HG03558 (cell line): Measurements from ENCODE around the gene CFI.
"Not testable (repeated sequence)": the region's sequence is repeated elsewhere in the genome, so short reads cannot be mapped to it uniquely, and the experiment has no call there.

Experiments used
- ATAC-seq: cut with Tn5 transposase; IDR thresholded peaks from one replicate; pipeline ENCODE4 v1.9.1; 2021; ENCODE audit warnings: moderate number of reproducible peaks; ENCODE audit not compliant: unreplicated experiment; ENCODE audit errors: extremely low read depth

Gene CFI

DNA sequence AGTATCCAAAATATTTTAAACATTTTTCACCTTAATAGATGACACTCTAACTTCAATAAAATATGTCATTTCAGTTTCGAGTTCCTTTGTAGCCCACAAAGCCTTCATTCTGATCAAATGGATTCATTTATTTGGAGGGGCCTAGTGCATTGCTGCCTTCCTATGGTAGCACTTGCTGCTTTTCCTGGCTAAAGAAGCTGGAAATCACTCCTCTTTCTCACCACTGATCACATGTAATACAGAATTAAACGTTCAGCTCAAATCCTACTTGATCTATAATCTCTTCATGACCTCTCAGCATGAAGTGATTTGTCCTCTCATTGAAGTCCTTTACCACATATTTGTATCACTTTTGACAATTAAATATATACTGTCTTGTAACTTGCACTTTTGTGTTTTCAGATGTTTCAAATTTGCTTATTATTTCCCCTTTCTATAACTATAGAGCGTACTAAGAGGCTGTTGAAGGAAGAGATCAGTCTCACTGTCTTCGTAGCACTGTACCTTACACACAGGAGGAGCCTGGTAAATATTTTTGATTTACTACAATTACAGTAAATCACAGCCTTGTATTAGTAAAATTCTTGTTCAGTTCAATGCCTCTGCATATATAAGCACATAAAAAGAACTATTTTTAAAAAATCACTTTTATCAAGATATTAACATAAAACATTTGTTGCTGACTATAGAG is 555 bp downstream of the CFI start:
- no peak for ATAC-seq

GRCh38 chr4:109798866-109799265 is 2.9 kb downstream of the CFI start:
- no peak for ATAC-seq

DNA sequence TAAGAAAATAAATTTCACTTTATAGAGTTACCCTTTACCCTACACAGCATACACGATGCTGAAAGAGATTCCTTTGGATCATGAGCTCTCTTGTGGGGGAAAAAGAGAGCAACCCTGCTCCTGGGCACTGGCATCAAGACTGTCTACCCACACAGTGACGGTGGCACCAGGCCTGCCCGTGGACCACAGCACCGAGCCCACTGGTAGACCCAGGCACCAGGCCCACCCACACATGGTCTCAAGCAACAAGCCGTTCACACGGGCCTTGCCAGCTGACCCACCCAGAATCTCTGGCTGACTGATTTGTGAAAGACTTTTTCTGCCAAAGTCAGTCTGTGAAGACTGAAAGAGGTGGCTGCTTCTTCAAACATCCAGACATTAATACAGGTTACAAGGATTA is 6.7 kb downstream of the CFI start:
- ATAC-seq = no peak

DNA sequence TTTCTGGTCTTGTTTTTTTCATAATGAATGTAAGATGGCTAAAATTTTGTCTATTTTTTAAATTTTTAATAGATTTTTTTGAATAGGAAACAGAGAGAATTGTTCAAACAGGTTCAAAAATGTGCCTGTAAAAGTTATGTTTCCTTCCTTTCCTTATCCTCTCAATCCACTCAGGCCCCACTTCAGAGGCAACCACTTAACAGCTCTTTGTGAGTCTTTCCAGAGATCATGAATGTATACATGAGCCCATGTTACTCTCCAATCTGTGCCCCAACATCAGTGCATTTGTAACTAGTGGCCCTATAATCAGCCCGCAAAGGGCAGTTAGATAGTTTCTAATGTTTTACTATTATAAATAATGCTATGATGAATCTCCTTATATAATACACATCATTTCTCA is 14.0 kb downstream of the CFI start:
- no peak for ATAC-seq

DNA sequence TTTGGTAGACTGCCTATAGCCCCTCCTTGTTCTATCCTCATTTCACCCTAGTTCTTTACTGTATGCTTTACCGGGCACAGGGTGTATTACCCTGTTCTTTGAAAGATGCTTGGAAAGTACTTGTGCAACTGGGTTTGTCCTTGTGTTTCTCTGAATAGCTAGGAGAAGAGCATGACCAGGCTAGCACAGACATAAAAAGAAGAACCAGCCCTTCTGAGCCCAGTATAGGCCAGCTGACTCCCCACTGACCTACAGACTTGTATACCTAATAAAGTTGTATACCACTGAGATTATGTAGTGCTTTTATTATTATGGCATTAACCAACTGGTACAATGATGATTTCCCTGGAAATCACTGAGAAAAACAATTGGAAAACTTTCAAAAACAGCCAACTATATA is 15.0 kb downstream of the CFI start:
- no peak for ATAC-seq

DNA sequence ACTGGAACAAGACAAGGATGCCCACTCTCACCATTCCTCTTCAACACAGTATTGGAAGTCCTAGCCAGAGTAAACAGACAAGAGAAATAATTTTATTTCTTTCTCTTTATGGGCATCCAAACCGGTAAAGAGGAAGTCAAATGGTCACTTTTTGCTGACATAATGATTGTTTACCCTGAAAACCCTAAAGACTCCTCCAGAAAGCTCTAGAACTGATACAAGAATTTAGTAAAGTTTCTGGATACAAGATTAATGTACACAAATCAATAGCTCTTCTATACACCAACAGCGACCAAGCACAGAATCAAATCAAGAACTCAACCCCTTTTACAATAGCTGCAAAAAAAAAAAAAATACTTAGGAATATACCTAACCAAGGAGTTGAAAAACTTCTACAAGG is 19.7 kb downstream of the CFI start:
- not testable (repeated sequence) for ATAC-seq

- ATAC-seq = no peak
Observed at GRCh38 chr4:109764789-109765402, 36.9 kb downstream of the CFI start.

GRCh38 chr4:109764376-109764775 is 37.4 kb downstream of the CFI start:
- ATAC-seq = no peak

GRCh38 chr4:109760682-109761081 is 41.1 kb downstream of the CFI start:
- ATAC-seq = no peak

- ATAC-seq = no peak
Observed at GRCh38 chr4:109755656-109756055, 46.1 kb downstream of the CFI start.

DNA sequence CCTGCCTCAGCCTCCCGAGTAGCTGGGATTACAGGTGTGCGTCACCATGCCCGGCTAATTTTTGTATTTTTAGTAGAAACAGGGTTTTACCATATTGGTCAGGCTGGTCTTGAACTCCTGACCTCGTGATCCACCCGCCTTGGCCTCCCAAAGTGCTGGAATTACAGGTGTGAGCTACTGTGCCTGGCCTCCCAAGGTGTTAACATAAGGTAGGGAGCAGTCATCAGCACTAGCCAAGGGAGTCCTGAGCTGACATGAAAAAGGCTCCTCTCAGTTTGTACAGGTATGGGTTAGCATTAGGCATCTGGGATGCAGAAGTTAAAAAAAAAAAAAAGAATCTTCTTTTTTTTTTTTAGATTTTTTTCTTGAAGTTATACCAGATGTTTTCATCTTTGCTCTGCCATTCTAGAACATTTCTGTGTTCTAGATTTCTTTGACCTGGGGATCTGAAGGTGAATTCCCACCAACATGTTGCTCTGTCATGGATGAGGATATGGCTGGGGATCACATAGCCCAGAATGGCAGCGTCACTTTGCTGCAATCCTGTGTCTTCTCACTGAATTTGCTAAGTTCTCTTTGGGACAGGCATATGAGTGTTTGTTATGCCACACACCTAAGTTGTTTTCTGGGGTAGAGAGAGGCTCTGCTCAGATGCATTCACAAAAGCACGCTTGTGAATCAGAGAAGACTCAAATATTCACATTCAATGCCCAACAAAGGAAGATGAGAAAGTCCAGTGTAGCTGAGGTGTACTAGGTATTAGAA is 47.5 kb downstream of the CFI start:
- ATAC-seq = no peak

DNA sequence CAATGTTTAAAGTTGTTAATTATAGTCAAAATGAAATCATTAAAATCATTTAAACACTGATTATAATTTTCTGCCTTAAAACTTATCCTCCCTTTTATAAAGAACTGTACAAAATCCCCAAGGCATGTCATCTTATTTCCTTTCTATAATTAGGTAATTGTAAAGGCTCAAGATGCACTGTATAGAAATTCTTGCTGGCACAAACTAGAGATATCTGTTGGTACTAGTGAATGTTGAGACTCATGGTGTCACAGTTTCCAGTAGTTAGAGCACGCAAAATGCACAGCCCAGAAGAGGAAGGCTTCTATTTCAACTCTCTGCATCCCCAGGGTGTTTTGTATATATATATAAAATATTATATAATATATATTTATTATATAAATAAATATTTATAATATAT is 49.3 kb downstream of the CFI start:
- no peak for ATAC-seq

DNA sequence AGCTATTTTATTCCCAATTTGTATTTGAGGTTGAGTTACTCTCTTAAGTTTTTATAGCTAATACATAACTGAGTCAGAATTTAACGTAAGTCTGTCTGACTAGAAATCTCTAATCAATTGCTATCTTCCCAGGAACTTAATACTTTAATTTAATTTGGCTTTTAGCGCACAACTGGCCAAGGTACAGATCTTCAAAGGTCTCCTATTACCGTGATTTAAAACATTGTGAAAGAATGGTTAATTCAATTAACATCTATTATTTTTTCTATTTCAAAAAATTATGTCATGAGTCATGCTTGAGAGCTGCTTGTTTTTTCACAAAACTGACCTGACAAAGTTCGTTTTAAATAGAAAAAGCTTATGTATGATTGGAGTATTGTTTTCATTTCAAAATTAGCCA is 49.9 kb downstream of the CFI start:
- ATAC-seq = no peak

DNA sequence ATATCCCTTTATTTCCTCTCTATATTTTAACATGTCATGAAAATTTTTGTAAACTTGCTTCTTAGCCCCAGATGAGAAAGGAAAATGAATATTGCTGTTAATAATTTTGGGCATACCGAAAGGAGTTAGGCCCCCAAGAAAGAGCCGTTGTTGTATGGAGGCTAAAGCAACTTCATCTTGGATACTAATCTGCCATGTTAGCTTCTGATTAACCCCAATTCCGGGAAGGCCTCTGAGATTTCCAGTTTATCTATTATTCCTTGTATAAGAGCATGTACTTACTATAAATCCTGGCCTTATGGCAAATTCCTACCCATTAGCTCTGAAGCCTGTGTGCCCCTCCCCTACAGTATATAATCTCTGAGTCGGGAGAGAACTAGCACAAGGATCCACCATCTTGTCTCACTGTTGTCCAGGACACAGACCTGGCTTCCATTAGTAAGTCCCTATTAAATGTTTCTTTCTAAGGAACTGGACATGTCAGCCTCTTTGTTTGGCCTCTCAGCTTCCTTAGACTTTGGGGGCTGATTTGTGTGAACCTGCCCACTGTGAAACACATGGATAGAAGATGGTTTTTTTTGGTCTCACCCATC is 51.1 kb downstream of the CFI start:
- no peak for ATAC-seq

DNA sequence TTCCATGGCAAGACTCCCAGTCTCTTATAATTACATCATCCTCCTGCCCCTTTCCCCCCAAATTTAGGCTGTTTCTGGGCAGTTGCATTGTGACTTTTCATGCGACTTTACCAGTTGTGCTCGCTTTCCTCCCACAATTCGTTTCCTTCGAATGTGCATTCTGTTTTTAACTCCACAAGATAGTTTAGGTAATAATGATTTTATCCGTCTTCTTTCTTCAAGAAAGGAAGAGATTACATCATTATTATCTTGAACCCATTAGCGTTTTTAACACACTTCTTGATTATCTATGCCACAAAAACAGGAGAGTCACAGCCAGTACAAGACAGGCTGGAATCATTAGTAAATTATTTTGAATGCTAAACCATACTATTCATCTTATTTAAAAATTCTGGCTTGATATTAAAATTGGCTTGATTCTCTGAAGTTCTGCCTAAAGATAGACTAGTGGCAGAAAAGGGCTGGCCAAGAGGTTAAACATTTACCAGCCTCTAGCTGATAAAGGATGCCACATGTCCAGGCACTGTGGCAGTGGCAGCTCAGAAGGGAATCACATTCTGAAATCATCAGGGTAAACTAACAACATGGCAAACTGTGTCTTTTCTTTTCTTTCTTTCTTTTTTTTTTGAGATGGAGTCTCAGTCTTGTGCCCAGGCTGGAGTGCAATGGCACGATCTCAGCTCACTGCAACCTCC is 52.3 kb downstream of the CFI start:
- no peak for ATAC-seq

DNA sequence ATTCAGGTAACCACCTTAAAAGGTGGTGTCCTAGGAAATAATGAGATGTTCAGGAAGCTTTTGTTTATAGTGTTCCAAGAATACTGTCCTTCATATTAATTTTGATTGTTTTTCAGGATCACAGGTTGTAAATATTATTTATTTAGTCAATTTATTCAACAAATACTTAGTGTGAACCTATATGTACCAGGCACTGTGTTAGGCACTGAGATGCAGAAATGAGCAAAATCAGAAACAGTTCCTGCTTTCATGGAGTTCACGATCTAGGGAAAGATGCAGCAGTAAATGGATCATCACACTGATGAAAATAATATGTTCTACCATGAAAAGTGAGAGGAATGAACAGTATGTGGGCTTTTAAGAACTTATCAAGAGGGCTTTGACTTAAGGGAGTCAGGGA is 53.7 kb downstream of the CFI start:
- ATAC-seq = no peak

DNA sequence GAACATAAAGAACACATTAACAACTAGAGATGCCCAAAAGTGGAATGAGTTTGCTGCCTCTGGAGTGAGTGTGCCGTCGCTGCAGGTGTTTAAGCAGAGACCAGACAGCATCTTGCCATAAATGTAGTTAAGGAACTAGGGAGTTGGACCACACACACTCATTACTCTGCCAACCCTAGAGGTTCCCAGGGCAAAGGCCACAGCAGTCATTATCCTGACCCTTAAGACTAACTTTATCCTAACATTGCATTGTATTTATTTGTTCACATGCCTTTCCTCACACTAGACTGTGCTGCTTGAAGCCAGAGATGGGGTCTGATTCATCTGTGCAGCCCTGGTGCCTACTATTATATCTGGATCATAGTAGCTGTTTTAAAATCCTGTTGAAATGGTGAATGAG is 55.1 kb downstream of the CFI start:
- ATAC-seq = no peak

GRCh38 chr4:109745830-109746229 is 56.0 kb downstream of the CFI start:
- ATAC-seq = no peak

DNA sequence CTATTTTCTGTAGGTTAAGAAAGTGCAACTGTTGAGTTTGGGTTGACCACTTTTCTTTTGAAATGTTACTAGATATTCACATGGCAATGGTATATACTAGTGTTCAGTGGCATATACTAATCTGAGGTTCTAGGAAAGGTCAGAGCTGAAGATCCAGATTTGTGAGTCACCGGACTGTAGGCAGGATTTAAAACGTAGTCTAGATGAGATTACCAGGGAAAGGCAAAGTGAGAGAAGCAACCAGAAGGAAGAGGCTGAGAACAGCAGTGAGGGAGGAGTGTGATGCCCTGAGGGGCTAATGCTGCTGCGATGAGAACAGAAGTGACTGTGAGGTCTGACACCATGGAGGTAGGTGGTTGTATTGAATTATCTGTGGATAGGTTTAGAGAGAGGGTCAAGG is 62.3 kb downstream of the CFI start:
- ATAC-seq = no peak

GRCh38 chr4:109738104-109738872 is 63.5 kb downstream of the CFI start:
- ATAC-seq = no peak
